CD4-positive, alpha-beta T cell (primary cell): ENCODE data around the gene GRID1. TPM values are rescaled to one million over a fixed set of nuclear protein-coding genes. Genes with fewer than 3 reads are reported as not detected.

ENCODE experiments used
- ATAC-seq: fragments of 200-7000 bp; cut with Tn5 transposase; one replicate; pipeline ENCODE4 v1.10.0; 2022; ENCODE audit warnings: mild to moderate bottlenecking; ENCODE audit not compliant: poor library complexity
- CTCF ChIA-PET: fragments of 350-600 bp; sonication (Branson Sonifier 250); formaldehyde crosslinking; loops from one replicate; lab custom pipeline; 2021; ENCODE audit warnings: antibody characterized with exemption, inconsistent platforms; lab: Charles Lee
- POLR2A ChIA-PET: fragments of 350-600 bp; sonication (Branson Sonifier 250); formaldehyde crosslinking; loops from one replicate; lab custom pipeline; 2021; ENCODE audit warnings: antibody characterized with exemption, inconsistent platforms; lab: Charles Lee
- DNase-seq, 14 experiments: peaks; one replicate each; pipeline ENCODE4 v3.0.0-alpha.2; 2013 to 2020; ENCODE audit warnings: mixed read lengths in 2 of 14
- H3K27ac ChIP-seq, 2 donors: one replicate each; pipeline versions ENCODE4 v1.5.1 to v1.7.0; 2013; ENCODE audit warnings: low read length in 2 of 2, low read depth in 1 of 2, mild to moderate bottlenecking in 1 of 2
- H3K27me3 ChIP-seq, 2 experiments: 1 replicate in 1 of 2; 2 replicates in 1 of 2; pipeline versions ENCODE4 v1.6.1 to v1.7.0; 2013; ENCODE audit warnings: low read length in 2 of 2, control low read depth in 1 of 2, mild to moderate bottlenecking in 1 of 2, moderate library complexity in 1 of 2; ENCODE audit not compliant: insufficient read depth in 2 of 2, control insufficient read depth in 1 of 2
- H3K36me3 ChIP-seq: one replicate; pipeline ENCODE4 v1.6.1; 2013; ENCODE audit warnings: low read length, control low read depth; ENCODE audit not compliant: insufficient read depth
- H3K4me1 ChIP-seq: one replicate; pipeline ENCODE4 v1.6.1; 2013; ENCODE audit warnings: low read length, control low read depth; ENCODE audit not compliant: insufficient read depth
- H3K4me3 ChIP-seq: one replicate; pipeline ENCODE4 v1.5.1; 2013; ENCODE audit warnings: mild to moderate bottlenecking, low read length, moderate library complexity
- H3K9me3 ChIP-seq, 2 experiments: 1 replicate in 1 of 2; 2 replicates in 1 of 2; pipeline versions ENCODE4 v1.6.1 to v1.7.0; 2013; ENCODE audit warnings: low read length in 2 of 2, mild to moderate bottlenecking in 2 of 2, control low read depth in 1 of 2, moderate library complexity in 1 of 2; ENCODE audit not compliant: control insufficient read depth in 1 of 2, insufficient read depth in 1 of 2
- H3K27ac Mint-ChIP-seq: one replicate; pipeline ENCODE4 v1.8.0; 2020; ENCODE audit warnings: mixed read lengths
- H3K27me3 Mint-ChIP-seq: one replicate; pipeline ENCODE4 v1.8.0; 2021; ENCODE audit warnings: mixed read lengths
- H3K36me3 Mint-ChIP-seq: one replicate; pipeline ENCODE4 v1.8.0; 2021; ENCODE audit warnings: low read depth, mixed read lengths
- H3K4me1 Mint-ChIP-seq: one replicate; pipeline ENCODE4 v1.8.0; 2021; ENCODE audit warnings: low read depth, mixed read lengths
- H3K4me3 Mint-ChIP-seq: one replicate; pipeline ENCODE4 v1.8.0; 2020; ENCODE audit warnings: mild to moderate bottlenecking, mixed read lengths
- H3K9me3 Mint-ChIP-seq: one replicate; pipeline ENCODE4 v1.8.0; 2020; ENCODE audit warnings: mixed read lengths
- CTCF ChIP-seq: fragments of 200-600 bp; IDR thresholded peaks from one replicate; pipeline ENCODE4 v1.8.0; 2022; ENCODE audit warnings: antibody characterized with exemption, mild to moderate bottlenecking
- intact Hi-C, 2 experiments: fragments of 100-400 bp; cut with DNase I in 1 of 2; cut with micrococcal nuclease in 1 of 2; formaldehyde crosslinking; loops; one replicate each; pipeline versions ENCODE4 v1.15.1 to v1.9.0; 2023 to 2025; cut with DNase I, micrococcal nuclease
- total RNA-seq, 174 experiments: library from RNA in 2 of 174; stranded (reverse) in 2 of 174; gene quantifications; one replicate each; pipeline ENCODE4 v1.2.3 and lab custom pipeline; 2021 to 2026

GRID1 gene
- total RNA-seq, 2 experiments from 2014 or later, result not detected

DNA sequence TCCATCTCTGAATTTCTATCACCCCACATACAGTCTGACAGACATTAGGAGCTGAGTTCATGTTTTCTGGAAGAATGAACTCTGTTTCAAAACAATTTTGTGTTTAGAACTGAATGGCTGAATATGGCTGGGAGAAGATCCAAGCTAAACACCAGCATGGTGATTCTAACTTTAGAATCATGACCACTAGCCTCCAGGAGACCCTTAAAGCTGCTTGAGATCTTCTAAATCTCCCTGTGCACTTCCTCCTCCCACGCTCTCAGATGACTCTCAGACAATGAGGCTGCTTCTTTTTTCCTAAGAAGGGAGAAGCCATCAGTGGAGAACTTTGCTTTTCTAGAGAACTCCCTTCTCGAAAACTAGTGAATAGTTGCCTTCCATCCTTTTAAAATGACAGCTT is 711.2 kb downstream of the GRID1 start:
- no peak overlapping the region for H3K27ac Mint-ChIP-seq
- no peaks in the 10 kb centered on the region for H3K27me3 Mint-ChIP-seq
- ATAC-seq (no peak), DNase-seq (no peak)
- H3K27me3 ChIP-seq, result no peaks in the 10 kb centered on the region
- CTCF ChIA-PET, result no interaction called here
- H3K4me3 ChIP-seq, result no peak overlapping the region
- H3K27ac ChIP-seq, result no peak overlapping the region
- H3K4me1 ChIP-seq, result no peaks in the 10 kb centered on the region
- POLR2A ChIA-PET, result no interaction called here
- no peak overlapping the region for H3K4me3 Mint-ChIP-seq
- H3K4me1 Mint-ChIP-seq, result no peaks in the 10 kb centered on the region
- TF ChIP-seq CTCF, result no peak
- H3K36me3 Mint-ChIP-seq, result no peaks in the 10 kb centered on the region
- intact Hi-C loops, result no loop called here
- H3K9me3 Mint-ChIP-seq, result no peaks in the 10 kb centered on the region
- H3K36me3 ChIP-seq, result no peaks in the 10 kb centered on the region
- peaks cover 0 to 9% of the 10 kb centered on the region in 2 experiments for H3K9me3 ChIP-seq

- no peak overlapping the region for H3K4me3 Mint-ChIP-seq
- Histone ChIP-seq H3K4me1 (no peaks in the 10 kb centered on the region), H3K4me3 (no peak overlapping the region), H3K27me3 (no peaks in the 10 kb centered on the region), H3K9me3 (peaks cover 0 to 16% of the 10 kb centered on the region in 2 experiments), H3K27ac (no peak overlapping the region), H3K36me3 (no peaks in the 10 kb centered on the region)
- TF ChIP-seq CTCF, result no peak
- intact Hi-C loops, result no loop called here
- ChIA-PET CTCF (no interaction called here), POLR2A (no interaction called here)
- H3K27ac Mint-ChIP-seq, result no peak overlapping the region
- no peaks in the 10 kb centered on the region for H3K27me3 Mint-ChIP-seq
- DNase-seq (no peak), ATAC-seq (no peak)
- no peaks in the 10 kb centered on the region for H3K9me3 Mint-ChIP-seq
- no peaks in the 10 kb centered on the region for H3K36me3 Mint-ChIP-seq
- no peaks in the 10 kb centered on the region for H3K4me1 Mint-ChIP-seq
Measured at GRCh38 chr10:85651497-85651882, 715.1 kb downstream of the GRID1 start.

- Mint-ChIP-seq H3K36me3 (no peaks in the 10 kb centered on the region), H3K27ac (no peak overlapping the region), H3K9me3 (no peaks in the 10 kb centered on the region), H3K4me3 (no peak overlapping the region), H3K4me1 (no peaks in the 10 kb centered on the region), H3K27me3 (no peaks in the 10 kb centered on the region)
- ChIA-PET CTCF (no interaction called here), POLR2A (no interaction called here)
- no peak overlapping the region for H3K27ac ChIP-seq
- no peak for ATAC-seq
- no peaks in the 10 kb centered on the region for H3K36me3 ChIP-seq
- H3K4me1 ChIP-seq, result no peaks in the 10 kb centered on the region
- no peak for TF ChIP-seq CTCF
- intact Hi-C loops, result no loop called here
- H3K4me3 ChIP-seq, result no peak overlapping the region
- DNase-seq, result no peak
- H3K27me3 ChIP-seq, result no peaks in the 10 kb centered on the region
- peaks cover 0 to 16% of the 10 kb centered on the region in 2 experiments for H3K9me3 ChIP-seq
Measured at GRCh38 chr10:85650791-85651496, 715.7 kb downstream of the GRID1 start.
